CD4-positive, CD25-positive, alpha-beta regulatory T cell (primary cell): ENCODE results near the gene PCDH1. TPM values are rescaled to one million over a fixed set of nuclear protein-coding genes. Genes with fewer than 3 reads are reported as not detected.

Source experiments
- ATAC-seq, 2 donors: fragments of 150-1000 bp; cut with Tn5 transposase; one replicate each; pipeline ENCODE4 v1.10.0; 2021; ENCODE audit warnings: low read depth in 2 of 2, moderate number of reproducible peaks in 2 of 2, moderate library complexity in 1 of 2
- DNase-seq, 3 donors: peaks; one replicate each; pipeline versions ENCODE4 v3.0.0 to v3.0.0-alpha.2; 2012 to 2022; ENCODE audit warnings: mixed read lengths in 1 of 3
- H3K27ac ChIP-seq: one replicate; pipeline ENCODE4 v1.7.0; 2013; ENCODE audit warnings: mild to moderate bottlenecking, low read length; ENCODE audit not compliant: insufficient read depth, poor library complexity, severe bottlenecking
- H3K27me3 ChIP-seq: one replicate; pipeline ENCODE4 v1.7.0; 2013; ENCODE audit warnings: low read length; ENCODE audit not compliant: control insufficient read depth, insufficient read depth
- H3K36me3 ChIP-seq: one replicate; pipeline ENCODE4 v1.7.0; 2013; ENCODE audit warnings: mild to moderate bottlenecking, low read length, moderate library complexity; ENCODE audit not compliant: control insufficient read depth, insufficient read depth
- H3K4me1 ChIP-seq: 2 replicates; pipeline ENCODE4 v1.7.0; 2013; ENCODE audit warnings: mild to moderate bottlenecking, low read length; ENCODE audit not compliant: insufficient read depth, control insufficient read depth, poor library complexity, severe bottlenecking
- H3K4me3 ChIP-seq: one replicate; pipeline ENCODE4 v1.7.0; 2013; ENCODE audit warnings: low read depth, mild to moderate bottlenecking, low read length, moderate library complexity
- H3K9me3 ChIP-seq, 2 experiments: 1 replicate in 1 of 2; 2 replicates in 1 of 2; pipeline ENCODE4 v1.7.0; 2013; ENCODE audit warnings: low read length in 2 of 2, mild to moderate bottlenecking in 1 of 2, moderate library complexity in 1 of 2; ENCODE audit not compliant: control insufficient read depth in 2 of 2
- H3K27ac Mint-ChIP-seq, 3 donors: one replicate each; pipeline ENCODE4 v1.8.0; 2020 to 2022; ENCODE audit warnings: mild to moderate bottlenecking in 3 of 3, mixed read lengths in 3 of 3, moderate library complexity in 2 of 3
- H3K27me3 Mint-ChIP-seq: one replicate; pipeline ENCODE4 v1.8.0; 2022; ENCODE audit warnings: mild to moderate bottlenecking, mixed read lengths
- H3K36me3 Mint-ChIP-seq: one replicate; pipeline ENCODE4 v1.8.0; 2020; ENCODE audit warnings: mixed read lengths
- H3K4me1 Mint-ChIP-seq, 4 donors: one replicate each; pipeline ENCODE4 v1.8.0; 2020 to 2022; ENCODE audit warnings: mixed read lengths in 4 of 4, mild to moderate bottlenecking in 1 of 4
- H3K4me3 Mint-ChIP-seq, 4 donors: one replicate each; pipeline ENCODE4 v1.8.0; 2020 to 2022; ENCODE audit warnings: mild to moderate bottlenecking in 4 of 4, mixed read lengths in 4 of 4, moderate library complexity in 3 of 4
- H3K9me3 Mint-ChIP-seq, 7 donors: one replicate each; pipeline ENCODE4 v1.8.0; 2020 to 2022; ENCODE audit warnings: mixed read lengths in 7 of 7, mild to moderate bottlenecking in 3 of 7, moderate library complexity in 2 of 7
- polyA plus RNA-seq, 4 donors: library from polyadenylated mRNA; unstranded; fragments of 300-500 nt; fragmentation: Illumina TruSeq; gene quantifications; one replicate each; pipeline ENCODE4 v1.2.3, GENCODE V29; 2021
- total RNA-seq: library from RNA; stranded (reverse); gene quantifications from one replicate; pipeline ENCODE4 v1.2.3, GENCODE V29; 2022

Gene PCDH1
- total and polyA plus RNA-seq, 5 donors from 2014 or later = 0.20 to 2.6 (median 1.3) TPM

- Mint-ChIP-seq H3K27me3 (peaks cover 71% of the 10 kb centered on the region), H3K4me1 (no peaks in the 10 kb centered on the region), H3K4me3 (no peak overlapping the region), H3K27ac (no peak overlapping the region), H3K36me3 (no peaks in the 10 kb centered on the region), H3K9me3 (peaks cover 0 to 2% (median 0%) of the 10 kb centered on the region in 7 donors)
- Histone ChIP-seq H3K27ac (no peak overlapping the region), H3K9me3 (no peaks in the 10 kb centered on the region), H3K36me3 (no peaks in the 10 kb centered on the region), H3K4me1 (peaks cover 4% of the 10 kb centered on the region), H3K27me3 (peaks cover 24% of the 10 kb centered on the region), H3K4me3 (no peak overlapping the region)
- ATAC-seq = no peak
- DNase-seq = no peak
Measured at GRCh38 chr5:141807732-141808131, 70.5 kb downstream of the PCDH1 start.

- ATAC-seq (no peak), DNase-seq (no peak)
- H3K9me3 Mint-ChIP-seq = peaks cover 0 to 2% (median 0%) of the 10 kb centered on the region in 7 donors
- Histone ChIP-seq H3K9me3 (no peaks in the 10 kb centered on the region), H3K4me1 (peaks cover 4% of the 10 kb centered on the region), H3K27ac (no peak overlapping the region), H3K4me3 (no peak overlapping the region), H3K36me3 (no peaks in the 10 kb centered on the region), H3K27me3 (peaks cover 24% of the 10 kb centered on the region)
- no peak overlapping the region for H3K4me3 Mint-ChIP-seq
- no peaks in the 10 kb centered on the region for H3K36me3 Mint-ChIP-seq
- no peaks in the 10 kb centered on the region for H3K4me1 Mint-ChIP-seq
- peaks cover 67% of the 10 kb centered on the region for H3K27me3 Mint-ChIP-seq
- no peak overlapping the region for H3K27ac Mint-ChIP-seq
Measured at GRCh38 chr5:141807329-141807728, 70.9 kb downstream of the PCDH1 start.

GRCh38 chr5:141806626-141807025, 71.6 kb downstream of the PCDH1 start:
- DNase-seq (no peak), ATAC-seq (no peak)
- peaks cover 0 to 2% (median 0%) of the 10 kb centered on the region in 7 donors for H3K9me3 Mint-ChIP-seq
- H3K4me3 ChIP-seq = no peak overlapping the region
- peaks cover 66% of the 10 kb centered on the region for H3K27me3 Mint-ChIP-seq
- no peak overlapping the region for H3K4me3 Mint-ChIP-seq
- H3K27ac Mint-ChIP-seq = no peak overlapping the region
- H3K27ac ChIP-seq = no peak overlapping the region
- peaks cover 1% of the 10 kb centered on the region for H3K4me1 ChIP-seq
- no peaks in the 10 kb centered on the region for H3K4me1 Mint-ChIP-seq
- H3K36me3 ChIP-seq = no peaks in the 10 kb centered on the region
- no peaks in the 10 kb centered on the region for H3K9me3 ChIP-seq
- no peaks in the 10 kb centered on the region for H3K36me3 Mint-ChIP-seq
- H3K27me3 ChIP-seq = peaks cover 24% of the 10 kb centered on the region

GRCh38 chr5:141805874-141806595, 72.2 kb downstream of the PCDH1 start:
- Histone ChIP-seq H3K27ac (no peak overlapping the region), H3K36me3 (no peaks in the 10 kb centered on the region), H3K4me3 (no peak overlapping the region), H3K9me3 (no peaks in the 10 kb centered on the region), H3K27me3 (peaks cover 21% of the 10 kb centered on the region), H3K4me1 (no peaks in the 10 kb centered on the region)
- DNase-seq (no peak), ATAC-seq (no peak)
- H3K4me1 Mint-ChIP-seq = no peaks in the 10 kb centered on the region
- H3K27ac Mint-ChIP-seq = no peak overlapping the region
- no peak overlapping the region for H3K4me3 Mint-ChIP-seq
- peaks cover 61% of the 10 kb centered on the region for H3K27me3 Mint-ChIP-seq
- H3K9me3 Mint-ChIP-seq = peaks cover 0 to 2% (median 0%) of the 10 kb centered on the region in 7 donors
- H3K36me3 Mint-ChIP-seq = no peaks in the 10 kb centered on the region

GRCh38 chr5:141804475-141804874, 73.7 kb downstream of the PCDH1 start:
- ATAC-seq (no peak), DNase-seq (no peak)
- Mint-ChIP-seq H3K36me3 (no peaks in the 10 kb centered on the region), H3K4me3 (no peak overlapping the region), H3K4me1 (peaks cover 0 to under 1% (median 0%) of the 10 kb centered on the region in 4 donors), H3K9me3 (peaks cover 0 to 2% (median 0%) of the 10 kb centered on the region in 7 donors), H3K27ac (peak overlapping the region in 1 of 3 donors; percentile 74), H3K27me3 (peaks cover 59% of the 10 kb centered on the region)
- Histone ChIP-seq H3K9me3 (no peaks in the 10 kb centered on the region), H3K4me1 (no peaks in the 10 kb centered on the region), H3K36me3 (no peaks in the 10 kb centered on the region), H3K4me3 (no peak overlapping the region), H3K27ac (no peak overlapping the region), H3K27me3 (peaks cover 16% of the 10 kb centered on the region)

Other genes with a start within 250 kb of the PCDH1 start
- 83.9 TPM for gene HDAC3, start 241.6 kb downstream of the PCDH1 start, total RNA-seq
- gene HDAC3, start 241.6 kb downstream of the PCDH1 start, polyA plus RNA-seq = 100 to 1,000 TPM in 1 of 4 donors, 10 to 100 TPM in 3; 94.0 to 102 (median 96.1) TPM
- gene RELL2, start 241.4 kb downstream of the PCDH1 start, total RNA-seq = 20.5 TPM
- gene RELL2, start 241.4 kb downstream of the PCDH1 start, polyA plus RNA-seq = 1 to 10 TPM; 2.4 to 5.5 (median 3.5) TPM
- 115 TPM for gene FCHSD1, start 227.0 kb downstream of the PCDH1 start, total RNA-seq
- gene FCHSD1, start 227.0 kb downstream of the PCDH1 start, polyA plus RNA-seq = 10 to 100 TPM in 1 of 4 donors, 1 to 10 TPM in 3; 7.7 to 16.0 (median 8.2) TPM
- gene ARAP3, start 196.2 kb downstream of the PCDH1 start, total RNA-seq = 6.1 TPM
- gene ARAP3, start 196.2 kb downstream of the PCDH1 start, polyA plus RNA-seq = 1 to 10 TPM in 1 of 4 donors, under 1 TPM in 2, not detected in 1; 0.25 to 1.3 (median 0.30) TPM
- 88.7 TPM for gene DELE1, start 45.5 kb upstream of the PCDH1 start, total RNA-seq
- 10 to 100 TPM; 31.3 to 50.4 (median 34.3) TPM for gene DELE1, start 45.5 kb upstream of the PCDH1 start, polyA plus RNA-seq
- gene PCDH12, start 79.8 kb upstream of the PCDH1 start, total RNA-seq = not detected
- under 1 TPM; 0.12 to 0.33 (median 0.20) TPM for gene PCDH12, start 79.8 kb upstream of the PCDH1 start, polyA plus RNA-seq
- gene RNF14, start 90.7 kb upstream of the PCDH1 start, total RNA-seq = 24.4 TPM
- gene RNF14, start 90.7 kb upstream of the PCDH1 start, polyA plus RNA-seq = 10 to 100 TPM; 38.2 to 56.8 (median 48.6) TPM
- 7.7 TPM for gene GNPDA1, start 134.6 kb upstream of the PCDH1 start, total RNA-seq
- gene GNPDA1, start 134.6 kb upstream of the PCDH1 start, polyA plus RNA-seq = 10 to 100 TPM; 21.6 to 25.4 (median 22.9) TPM
- gene NDFIP1, start 230.4 kb upstream of the PCDH1 start, total RNA-seq = 109 TPM
- 10 to 100 TPM; 68.2 to 89.3 (median 78.6) TPM for gene NDFIP1, start 230.4 kb upstream of the PCDH1 start, polyA plus RNA-seq